Measurements from ENCODE around the gene PMFBP1.

PMFBP1 gene

GRCh38 chr16:72072514-72073342, 99.2 kb downstream of the PMFBP1 start:
- no peak for TF ChIP-seq EZH2 (IDR thresholded peaks at IDR 0.05; ENCODE audit: borderline replicate concordance, low read length)
- no peak for TF ChIP-seq CTCF (IDR thresholded peaks at IDR 0.05; ENCODE audit: low read length)
- no peaks in the 10 kb centered on the region for H4K20me1 ChIP-seq (ENCODE audit: insufficient read depth, low read length)
- H3K4me2 ChIP-seq (ENCODE audit: low read length): no peak overlapping the region

More at GRCh38 chr16:72072514-72073342, 99.2 kb downstream of the PMFBP1 start:
- Histone ChIP-seq H3F3A (ENCODE audit: insufficient read depth, low read length) (no peaks in the 10 kb centered on the region), H3K4me3 (ENCODE audit: low read depth, low read length, poor library complexity, severe bottlenecking) (no peak overlapping the region), H3K36me3 (ENCODE audit: insufficient read depth, low read length) (no peaks in the 10 kb centered on the region), H3K27me3 (ENCODE audit: insufficient read depth, low read length) (no peaks in the 10 kb centered on the region), H2AFZ (ENCODE audit: low read length) (no peak overlapping the region), H3K27ac (ENCODE audit: low read depth, low read length, poor library complexity, severe bottlenecking) (no peak overlapping the region), H3K9ac (ENCODE audit: low read length) (no peak overlapping the region), H3K79me2 (ENCODE audit: insufficient read depth, low read length) (no peaks in the 10 kb centered on the region), H3K4me1 (ENCODE audit: insufficient read depth, low read length, severe bottlenecking) (no peaks in the 10 kb centered on the region), H3K9me2 (ENCODE audit: low read depth, low read length) (no peaks in the 10 kb centered on the region), H3K9me3 (ENCODE audit: low read length) (no peaks in the 10 kb centered on the region)
